Kasumi-1 (cell line): ENCODE results near the gene BLOC1S3.

Experiments used
- DNase-seq, 2 experiments: peaks; one replicate each; lab custom pipeline; 2025; lab: John Stamatoyannopoulos, UW

Gene BLOC1S3, protein sequence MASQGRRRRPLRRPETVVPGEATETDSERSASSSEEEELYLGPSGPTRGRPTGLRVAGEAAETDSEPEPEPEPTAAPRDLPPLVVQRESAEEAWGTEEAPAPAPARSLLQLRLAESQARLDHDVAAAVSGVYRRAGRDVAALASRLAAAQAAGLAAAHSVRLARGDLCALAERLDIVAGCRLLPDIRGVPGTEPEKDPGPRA

DNA sequence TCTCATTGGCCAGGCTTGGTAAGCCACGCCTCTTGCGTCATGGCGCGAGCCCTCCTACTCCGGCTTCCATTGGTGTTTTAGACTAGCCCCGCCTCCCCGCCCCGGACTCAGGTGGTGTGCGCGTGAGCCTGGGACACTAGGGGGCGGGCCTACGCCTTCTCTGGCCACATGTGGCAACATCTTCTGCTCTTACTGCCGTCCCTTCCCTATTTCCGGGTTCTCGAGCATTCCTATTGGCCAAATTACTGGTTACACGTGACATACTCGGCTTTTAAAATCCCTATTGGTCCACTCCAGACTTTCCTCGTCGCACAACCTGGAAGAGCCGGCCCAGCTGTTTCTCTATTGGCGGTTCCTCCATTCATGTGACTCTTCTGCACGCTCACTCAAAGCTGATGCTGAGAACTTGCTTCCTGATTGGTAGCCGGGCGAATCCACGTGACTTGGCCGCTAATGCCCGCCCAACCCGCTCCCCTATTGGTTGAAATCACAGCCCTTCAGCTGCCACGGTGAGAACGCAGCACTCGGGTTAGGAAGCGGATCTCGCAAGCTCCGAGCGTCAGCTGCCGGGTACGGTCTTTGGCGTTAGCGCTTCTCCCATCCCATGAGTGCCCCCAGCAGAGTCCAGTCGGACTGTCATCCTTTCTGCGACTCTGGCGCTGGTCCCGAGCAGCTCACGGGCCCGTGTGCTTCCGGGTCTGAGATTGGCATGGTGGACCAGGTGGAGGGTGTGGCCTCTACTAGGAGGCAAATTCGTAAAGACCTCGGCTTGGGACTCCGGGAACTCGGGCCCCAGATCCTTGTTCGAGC, at the start of gene BLOC1S3:
Gene BLOC1S3 (plus strand): TSS at position 523 of the 810 bp plus-strand sequence. CDS start 513 bp downstream, outside the sequence.
- peak; percentile 100 for DNase-seq

GRCh38 chr19:45128806-45129205, 49.8 kb upstream of the BLOC1S3 start:
- DNase-seq: no peak

DNA sequence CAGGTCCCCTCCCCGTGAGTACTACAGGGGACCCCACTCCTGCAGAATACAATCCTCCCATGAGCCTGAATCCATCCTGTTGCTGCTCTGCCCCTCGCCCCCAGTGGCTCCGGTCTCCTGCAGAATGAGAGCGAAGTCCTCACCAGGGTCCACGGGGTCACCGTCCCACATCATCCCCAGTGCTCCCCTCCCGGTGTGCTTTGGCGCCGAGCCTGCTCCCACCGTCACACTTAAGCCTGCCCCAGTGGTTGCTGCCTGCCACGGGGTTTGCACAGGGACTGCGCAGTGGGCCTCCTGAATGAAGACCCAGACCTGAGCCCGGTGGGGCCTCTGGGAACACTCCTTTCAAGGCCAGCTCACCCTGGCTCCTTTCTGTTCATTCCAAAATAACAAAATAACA, 48.3 kb upstream of the BLOC1S3 start:
- no peak for DNase-seq

DNA sequence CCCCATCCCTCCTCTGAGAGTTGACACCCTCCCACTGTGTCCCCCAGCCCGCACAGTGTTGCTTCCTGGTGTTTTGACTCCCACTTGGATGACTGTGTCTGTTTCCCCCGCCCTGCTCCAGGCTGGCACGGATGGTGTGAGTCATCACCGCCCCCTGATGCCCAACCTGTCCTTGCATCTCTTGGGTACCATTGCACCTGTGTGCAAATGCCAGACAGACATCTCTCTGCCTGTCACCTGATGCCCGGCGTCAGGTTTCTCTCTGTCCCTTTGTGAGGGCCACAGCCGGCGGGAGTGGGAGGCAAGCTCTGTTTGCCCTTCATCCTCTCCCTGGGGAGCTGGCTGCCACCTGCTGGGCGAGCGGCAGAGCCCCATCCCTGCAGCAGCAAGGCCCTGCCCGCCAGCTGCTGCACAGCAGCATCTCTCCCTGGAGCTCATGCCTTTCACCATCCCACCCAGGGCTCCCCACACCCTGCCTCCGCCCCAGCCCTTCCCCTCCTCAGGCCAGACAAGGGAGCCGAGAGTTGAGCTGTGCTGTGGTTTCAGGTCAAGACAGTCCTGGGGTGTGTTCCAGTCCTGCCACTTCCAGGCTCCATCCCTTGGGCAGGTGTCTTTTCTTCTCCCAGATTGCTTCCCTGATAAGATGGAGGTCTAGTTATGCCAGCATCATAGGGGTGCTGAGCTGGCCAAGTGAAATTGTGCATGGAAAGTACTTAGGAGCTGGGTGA, 47.5 kb upstream of the BLOC1S3 start:
- DNase-seq: peak; percentile 42 to 45

- no peak for DNase-seq
These were observed 44.9 kb upstream of the BLOC1S3 start for GRCh38 chr19:45133661-45134060.

DNA sequence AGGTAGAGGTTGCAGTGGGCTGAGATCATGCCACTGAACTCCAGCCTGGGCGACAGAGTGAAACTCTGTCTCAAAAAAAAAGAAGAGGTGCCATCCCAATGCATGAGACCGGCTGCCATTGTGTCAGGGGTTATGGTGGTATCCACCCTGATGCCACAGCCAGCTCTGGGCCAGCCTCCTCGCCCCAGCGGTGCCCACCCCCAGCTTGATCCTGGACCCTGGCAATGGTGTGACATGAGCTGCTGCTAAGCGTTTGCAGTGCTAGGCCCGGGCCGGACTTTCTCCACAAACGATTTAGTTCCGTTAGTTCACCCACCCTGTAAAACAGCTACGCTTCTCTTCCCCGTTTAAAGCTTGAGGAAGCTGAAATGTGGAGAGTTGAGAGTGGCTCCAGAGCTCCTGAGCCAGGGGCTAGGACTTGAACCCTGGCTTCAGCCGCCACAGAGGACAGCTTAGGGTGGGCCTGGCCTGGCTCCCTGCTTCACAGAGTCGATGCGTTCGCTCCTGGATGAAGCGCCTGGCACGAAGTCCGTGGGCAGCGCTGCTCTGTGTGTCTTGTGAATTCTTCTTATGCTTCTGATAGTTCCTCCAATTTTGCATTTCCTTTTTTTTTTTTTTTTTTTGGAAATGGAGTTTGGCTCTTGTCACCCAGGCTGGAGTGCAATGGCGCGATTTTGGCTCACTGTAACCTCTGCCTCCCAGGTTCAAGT, 43.3 kb upstream of the BLOC1S3 start:
- no peak for DNase-seq

GRCh38 chr19:45136507-45137178, 41.9 kb upstream of the BLOC1S3 start:
- no peak for DNase-seq

- DNase-seq: no peak
These were observed 41.3 kb upstream of the BLOC1S3 start for GRCh38 chr19:45137179-45137761.

DNA sequence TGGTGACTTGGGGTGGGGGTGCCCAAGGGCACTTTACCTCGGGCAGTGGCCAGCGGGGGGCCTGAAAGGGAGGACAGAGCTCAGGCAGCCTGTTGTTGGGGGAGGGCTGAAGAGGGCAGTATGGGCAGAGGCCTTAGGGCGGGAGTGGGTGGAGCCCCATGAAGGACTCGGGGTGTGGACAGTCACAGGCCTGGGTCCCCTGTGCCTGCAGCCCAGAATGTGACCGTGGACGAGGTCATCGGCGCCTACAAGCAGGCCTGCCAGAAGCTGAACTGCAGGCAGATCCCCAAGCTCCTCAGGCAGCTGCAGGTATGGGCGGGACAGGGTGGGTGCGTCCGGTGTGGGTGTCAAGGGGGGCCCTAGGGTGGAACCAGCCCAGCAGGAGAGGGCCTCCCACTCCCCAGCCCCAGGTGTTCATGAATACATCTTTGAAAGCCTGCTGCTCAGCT, 40.3 kb upstream of the BLOC1S3 start:
- DNase-seq: no peak

- no peak for DNase-seq
These were observed 39.1 kb upstream of the BLOC1S3 start for GRCh38 chr19:45139286-45140143.

- DNase-seq: no peak
These were observed 38.5 kb upstream of the BLOC1S3 start for GRCh38 chr19:45140144-45140503.

DNA sequence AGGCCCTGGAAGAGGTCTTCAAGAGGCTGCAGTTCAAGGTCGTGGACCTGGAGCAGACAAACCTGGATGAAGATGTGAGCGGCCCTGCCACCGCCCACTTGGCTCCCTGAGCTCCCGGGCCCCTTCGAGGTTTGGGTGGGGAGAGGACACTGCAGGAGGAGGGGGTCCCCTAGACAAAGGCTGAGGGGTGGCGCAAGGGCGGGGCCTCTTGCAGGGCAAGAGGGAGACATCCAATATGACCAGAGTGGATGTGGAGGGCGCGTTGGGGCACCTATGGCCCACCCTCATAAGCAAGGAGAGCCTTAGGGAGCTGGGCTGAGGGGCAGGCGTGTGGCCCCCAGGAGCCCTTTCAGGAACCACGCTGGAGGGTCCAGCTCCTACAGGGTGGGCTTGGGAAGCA, 38.1 kb upstream of the BLOC1S3 start:
- no peak for DNase-seq

DNA sequence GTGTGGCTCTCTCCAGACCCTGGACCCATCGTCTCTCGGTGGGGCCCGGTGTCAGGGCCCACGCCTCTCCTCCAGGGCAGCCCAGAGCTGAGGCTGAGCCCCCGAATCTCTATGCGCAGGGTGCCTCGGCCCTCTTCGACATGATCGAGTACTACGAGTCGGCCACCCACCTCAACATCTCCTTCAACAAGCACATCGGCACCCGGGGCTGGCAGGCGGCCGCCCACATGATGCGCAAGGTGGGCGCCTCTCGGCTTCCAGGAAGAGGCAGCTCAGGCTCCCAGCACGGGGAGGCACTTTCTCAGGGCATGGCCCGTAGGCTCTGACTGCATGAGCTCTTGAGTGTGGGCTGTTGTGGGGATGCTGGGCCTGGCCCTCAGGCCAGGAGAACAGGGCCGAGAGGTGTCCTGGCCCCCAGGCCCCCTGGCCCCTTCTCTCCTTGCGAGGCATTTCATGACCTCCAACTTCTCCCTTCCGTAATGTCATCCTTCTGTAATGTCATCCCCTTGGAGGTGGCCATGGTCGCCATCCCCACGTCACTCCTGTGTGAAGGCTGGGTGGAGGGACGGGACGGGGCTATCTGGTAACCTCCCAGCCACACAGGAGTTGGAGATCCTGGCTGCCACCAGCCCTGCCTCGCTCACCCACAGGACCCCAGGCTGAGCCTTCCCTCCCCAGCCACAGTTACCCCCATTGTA, 37.2 kb upstream of the BLOC1S3 start:
- no peak for DNase-seq

DNA sequence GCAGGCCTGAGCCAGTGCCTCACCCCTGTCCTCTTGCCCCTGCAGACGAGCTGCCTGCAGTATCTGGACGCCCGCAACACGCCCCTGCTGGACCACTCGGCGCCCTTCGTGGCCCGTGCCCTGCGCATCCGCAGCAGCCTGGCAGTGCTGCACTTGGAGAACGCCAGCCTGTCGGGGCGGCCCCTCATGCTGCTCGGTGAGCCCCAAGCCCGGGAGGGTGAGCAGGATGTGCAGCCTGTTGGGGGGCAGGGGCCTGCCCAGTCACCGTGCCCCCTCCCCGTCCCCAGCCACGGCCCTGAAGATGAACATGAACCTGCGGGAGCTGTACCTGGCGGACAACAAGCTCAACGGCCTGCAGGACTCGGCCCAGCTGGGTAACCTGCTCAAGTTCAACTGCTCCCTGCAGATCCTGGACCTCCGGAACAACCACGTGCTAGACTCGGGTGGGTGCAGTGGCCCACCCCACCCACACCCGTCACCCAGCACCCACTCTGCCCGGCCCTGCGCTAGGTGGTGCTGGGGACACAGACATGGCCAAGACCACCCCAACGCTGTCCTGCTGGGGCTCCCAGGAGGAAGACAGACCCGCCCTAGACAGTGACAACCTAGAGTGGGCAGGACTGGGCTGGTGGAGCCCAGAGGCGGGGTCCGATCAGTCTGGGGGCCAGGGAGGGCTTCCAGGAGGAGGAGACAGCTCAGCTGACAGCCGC, 36.4 kb upstream of the BLOC1S3 start:
- no peak for DNase-seq

- no peak for DNase-seq
These were observed 35.9 kb upstream of the BLOC1S3 start for GRCh38 chr19:45142726-45143110.

GRCh38 chr19:45144431-45145269, 33.9 kb upstream of the BLOC1S3 start:
- no peak for DNase-seq

GRCh38 chr19:45145270-45146189, 33.1 kb upstream of the BLOC1S3 start:
- no peak for DNase-seq
